Calu3 (cell line): ENCODE data around the gene UGGT2. TPM values are rescaled to one million over a fixed set of nuclear protein-coding genes. Genes with fewer than 3 reads are reported as not detected.

Experiments
- BruUV-seq: library from RNA; stranded (reverse); fragments of 400-500 nt; replicated peaks from 2 replicates; lab custom pipeline; 2021; lab: Mats Ljungman, UMichigan
- CTCF ChIA-PET: fragments of 300-600 bp; sonication (Branson Sonifier 250); formaldehyde crosslinking; loops from one replicate; lab custom pipeline; 2022; ENCODE audit warnings: antibody characterized with exemption; lab: Charles Lee
- DNase-seq: peaks from one replicate; pipeline ENCODE4 v3.0.0; 2022
- H3K27ac Mint-ChIP-seq: one replicate; pipeline ENCODE4 v1.8.0; 2022; ENCODE audit warnings: mixed read lengths; ENCODE audit not compliant: unreplicated experiment
- H3K27me3 Mint-ChIP-seq: one replicate; pipeline ENCODE4 v1.8.0; 2022; ENCODE audit warnings: mixed read lengths; ENCODE audit not compliant: unreplicated experiment
- H3K36me3 Mint-ChIP-seq: one replicate; pipeline ENCODE4 v1.8.0; 2022; ENCODE audit warnings: mild to moderate bottlenecking, moderate library complexity, mixed read lengths; ENCODE audit not compliant: insufficient read depth, unreplicated experiment
- H3K4me1 Mint-ChIP-seq: one replicate; pipeline ENCODE4 v1.8.0; 2022; ENCODE audit warnings: mild to moderate bottlenecking, low read depth, mixed read lengths; ENCODE audit not compliant: unreplicated experiment
- H3K4me3 Mint-ChIP-seq: one replicate; pipeline ENCODE4 v1.8.0; 2022; ENCODE audit warnings: mild to moderate bottlenecking, low read depth, moderate library complexity, mixed read lengths; ENCODE audit not compliant: unreplicated experiment
- H3K9me3 Mint-ChIP-seq: one replicate; pipeline ENCODE4 v1.8.0; 2022; ENCODE audit warnings: low read depth, mixed read lengths; ENCODE audit not compliant: unreplicated experiment
- CTCF ChIP-seq: fragments of 200-600 bp; IDR thresholded peaks from one replicate; pipeline ENCODE4 v1.8.0; 2022; ENCODE audit warnings: antibody characterized with exemption; ENCODE audit not compliant: unreplicated experiment
- intact Hi-C: fragments of 100-400 bp; cut with micrococcal nuclease; formaldehyde crosslinking; loops from one replicate; pipeline ENCODE4 v1.10.0; 2022; ENCODE audit not compliant: unreplicated experiment
- total RNA-seq: library from RNA; stranded (reverse); gene quantifications from 2 replicates; pipeline ENCODE4 v1.2.3, GENCODE V29; 2022

Gene UGGT2
- total RNA-seq, 1 experiment from 2014 or later, result 12.1 TPM

- Mint-ChIP-seq H3K4me1 (no peaks in the 10 kb centered on the region), H3K4me3 (no peak overlapping the region), H3K27ac (no peak overlapping the region), H3K9me3 (no peaks in the 10 kb centered on the region), H3K36me3 (no peaks in the 10 kb centered on the region), H3K27me3 (no peaks in the 10 kb centered on the region)
- CTCF ChIA-PET, result no interaction called here
- no peak for TF ChIP-seq CTCF
- BruUV-seq, result no TSS peak
- intact Hi-C loops, result no loop called here
- no peak for DNase-seq
These were observed 128.7 kb downstream of the UGGT2 start for GRCh38 chr13:95924389-95924994.

GRCh38 chr13:95921485-95921884 is 131.7 kb downstream of the UGGT2 start:
- DNase-seq, result no peak
- Mint-ChIP-seq H3K4me3 (no peak overlapping the region), H3K27me3 (no peaks in the 10 kb centered on the region), H3K4me1 (no peaks in the 10 kb centered on the region), H3K9me3 (no peaks in the 10 kb centered on the region), H3K36me3 (no peaks in the 10 kb centered on the region), H3K27ac (no peak overlapping the region)
- BruUV-seq, result no TSS peak
- TF ChIP-seq CTCF, result no peak
- intact Hi-C loops, result no loop called here
- CTCF ChIA-PET, result no interaction called here

GRCh38 chr13:95920485-95920884 is 132.7 kb downstream of the UGGT2 start:
- no peak for TF ChIP-seq CTCF
- intact Hi-C loops, result no loop called here
- H3K27ac Mint-ChIP-seq, result no peak overlapping the region
- no peaks in the 10 kb centered on the region for H3K27me3 Mint-ChIP-seq
- BruUV-seq, result no TSS peak
- no peak overlapping the region for H3K4me3 Mint-ChIP-seq
- H3K4me1 Mint-ChIP-seq, result no peaks in the 10 kb centered on the region
- no peak for DNase-seq
- CTCF ChIA-PET, result no interaction called here
- no peaks in the 10 kb centered on the region for H3K36me3 Mint-ChIP-seq
- no peaks in the 10 kb centered on the region for H3K9me3 Mint-ChIP-seq

GRCh38 chr13:95918860-95919259 is 134.3 kb downstream of the UGGT2 start:
- no peaks in the 10 kb centered on the region for H3K9me3 Mint-ChIP-seq
- no peak overlapping the region for H3K27ac Mint-ChIP-seq
- CTCF ChIA-PET, result no interaction called here
- DNase-seq, result no peak
- no peaks in the 10 kb centered on the region for H3K4me1 Mint-ChIP-seq
- H3K4me3 Mint-ChIP-seq, result no peak overlapping the region
- H3K36me3 Mint-ChIP-seq, result no peaks in the 10 kb centered on the region
- TF ChIP-seq CTCF, result no peak
- no peaks in the 10 kb centered on the region for H3K27me3 Mint-ChIP-seq
- no TSS peak for BruUV-seq
- intact Hi-C loops, result no loop called here
